PFSK-1 (cell line): ENCODE data around the gene AP4M1.

Experiments used
- FOXP2 ChIP-seq: optimal IDR thresholded peaks from 2 replicates; pipeline ENCODE3; 2011; ENCODE audit warnings: borderline replicate concordance, control low read depth, inconsistent platforms; ENCODE audit not compliant: insufficient read depth; ENCODE audit errors: extremely low read length, extremely low read depth
- POLR2AphosphoS5 ChIP-seq: IDR thresholded peaks from 2 replicates; pipeline ENCODE4 v1.6.1; 2012; ENCODE audit warnings: low read depth, mild to moderate bottlenecking, control low read depth, low read length, moderate library complexity
- REST ChIP-seq, 2 experiments: IDR thresholded peaks; 2 replicates each; pipeline versions ENCODE4 v1.6.1 to v1.8.0; 2011 to 2012; ENCODE audit warnings: low read depth in 2 of 2, low read length in 2 of 2, control low read depth in 1 of 2, inconsistent platforms in 1 of 2, mild to moderate bottlenecking in 1 of 2, moderate library complexity in 1 of 2; ENCODE audit not compliant: insufficient read depth in 1 of 2
- SIN3A ChIP-seq: IDR thresholded peaks from 2 replicates; pipeline ENCODE4 v1.6.1; 2012; ENCODE audit warnings: mild to moderate bottlenecking, low read length, moderate library complexity, borderline replicate concordance; ENCODE audit not compliant: insufficient read depth
- TAF1 ChIP-seq: IDR thresholded peaks from 2 replicates; pipeline ENCODE4 v1.6.1; 2012; ENCODE audit warnings: low read length, control low read depth, borderline replicate concordance; ENCODE audit not compliant: insufficient read depth

AP4M1 gene

GRCh38 chr7:100155553-100156317 lies 54.3 kb downstream of the AP4M1 start:
- TF ChIP-seq FOXP2 = no peak
- no peak for TF ChIP-seq SIN3A
- no peak for TF ChIP-seq TAF1
- no peak for TF ChIP-seq POLR2AphosphoS5
- no peak for TF ChIP-seq REST (IDR thresholded peaks at IDR 0.05; ENCODE audit: insufficient read depth in 1 of 2, low read depth in 2 of 2, low read length in 2 of 2)

GRCh38 chr7:100156331-100157068 lies 55.1 kb downstream of the AP4M1 start:
- TF ChIP-seq FOXP2 (no peak), POLR2AphosphoS5 (no peak; the same call in 1 of the 2 replicates), SIN3A (no peak)

DNA sequence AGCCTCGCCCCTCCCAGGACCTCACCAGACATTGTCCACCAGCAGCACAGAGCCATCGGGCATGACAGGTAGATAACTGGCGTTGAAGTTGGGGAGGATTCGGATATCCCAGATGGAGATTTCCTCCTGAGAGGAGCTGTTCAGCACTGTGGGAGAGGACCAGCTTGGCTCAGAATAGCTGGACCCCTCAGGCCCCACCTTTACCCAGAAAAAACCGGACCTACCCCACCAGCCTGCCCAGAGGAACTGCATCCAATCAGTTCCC lies 55.6 kb downstream of the AP4M1 start:
- TF ChIP-seq TAF1 = no peak

GRCh38 chr7:100157334-100158228 lies 56.1 kb downstream of the AP4M1 start:
- no peak for TF ChIP-seq POLR2AphosphoS5
- TF ChIP-seq FOXP2 = peak; percentile 28
- no peak for TF ChIP-seq REST (IDR thresholded peaks at IDR 0.05; ENCODE audit: insufficient read depth in 1 of 2, low read depth in 2 of 2, low read length in 2 of 2)
- TF ChIP-seq TAF1 = no peak
- TF ChIP-seq SIN3A = no peak
